ENCODE results near the gene CHD2.

DNA sequence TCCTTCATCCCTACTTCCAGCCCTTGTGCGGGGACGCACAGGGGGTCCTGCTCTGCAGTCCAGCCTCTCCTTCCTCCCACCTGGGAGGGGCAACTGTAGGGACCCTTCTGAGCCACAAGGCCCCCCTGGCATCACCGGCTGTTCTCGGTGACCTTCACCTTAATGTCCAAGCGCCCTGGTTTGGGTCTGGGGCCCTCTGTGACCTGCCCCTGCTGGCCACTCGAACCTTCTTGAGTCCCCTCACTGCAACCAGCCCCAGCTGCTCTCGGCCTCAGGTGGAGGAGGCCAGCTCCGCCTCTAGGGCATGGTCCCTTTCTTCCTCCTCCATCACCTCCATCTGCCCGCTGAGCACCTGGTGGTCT, 131.0 kb downstream of the CHD2 start:
- TF ChIP-seq SUZ12 (IDR thresholded peaks at IDR 0.05; ENCODE audit: extremely low read depth, insufficient read depth, insufficient read length), result no peak
- no peak for TF ChIP-seq YY1 (IDR thresholded peaks at IDR 0.05; ENCODE audit: insufficient read depth, insufficient read length)
- no peak for TF ChIP-seq ZNF274 (IDR thresholded peaks at IDR 0.05; ENCODE audit: low read depth, low read length)

Measured in NT2/D1 (cell line).